ENCODE data around the gene UNKL.

GRCh38 chr16:1324286-1324826 is 90.1 kb downstream of the UNKL start:
- TF ChIP-seq POLR2AphosphoS5 (IDR thresholded peaks at IDR 0.05; ENCODE audit: low read depth, low read length) (no peak), POLR2A (IDR thresholded peaks at IDR 0.05; ENCODE audit: low read depth, low read length) (no peak), POU2F2 (IDR thresholded peaks at IDR 0.05; ENCODE audit: low read depth, low read length) (no peak), SPI1 (IDR thresholded peaks at IDR 0.05; ENCODE audit: low read depth, low read length) (no peak), PAX5 (IDR thresholded peaks at IDR 0.05; ENCODE audit: insufficient read depth, low read length, severe bottlenecking) (no peak), TAF1 (IDR thresholded peaks at IDR 0.05; ENCODE audit: low read depth, low read length) (no peak)
